NCI-H524 (cell line): Measurements from ENCODE around the gene ITIH4.

Experiments used
- DNase-seq, 2 experiments: peaks; one replicate each; lab custom pipeline; 2025; lab: John Stamatoyannopoulos, UW

Gene ITIH4

GRCh38 chr3:52830535-52831258 lies at the start of gene ITIH4:
Gene ITIH4 (minus strand): TSS chr3:52830672. CDS start chr3:52830642, 30 bp downstream.
- no peak for DNase-seq

DNA sequence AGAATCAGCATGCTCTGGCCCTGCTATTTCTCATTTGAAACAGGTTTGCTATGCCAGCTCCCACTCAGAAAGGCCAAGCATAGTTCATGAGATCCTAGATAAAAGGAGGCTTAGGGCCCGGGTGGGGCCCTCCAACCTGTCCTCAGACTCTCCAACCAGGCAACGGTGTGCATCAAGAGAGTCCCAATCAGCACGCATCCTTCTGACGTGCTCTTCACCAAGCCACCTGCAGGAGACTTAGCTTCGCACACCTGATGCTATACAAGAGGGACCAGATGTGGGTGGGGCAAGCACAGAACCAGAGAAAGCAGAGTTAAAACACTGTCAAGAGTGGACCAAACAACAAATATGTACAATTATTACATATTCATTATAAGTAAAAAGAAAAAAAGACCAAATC lies 49.6 kb upstream of the ITIH4 start:
- DNase-seq = no peak

- no peak for DNase-seq
These were observed 49.1 kb upstream of the ITIH4 start for GRCh38 chr3:52879581-52879980.

DNA sequence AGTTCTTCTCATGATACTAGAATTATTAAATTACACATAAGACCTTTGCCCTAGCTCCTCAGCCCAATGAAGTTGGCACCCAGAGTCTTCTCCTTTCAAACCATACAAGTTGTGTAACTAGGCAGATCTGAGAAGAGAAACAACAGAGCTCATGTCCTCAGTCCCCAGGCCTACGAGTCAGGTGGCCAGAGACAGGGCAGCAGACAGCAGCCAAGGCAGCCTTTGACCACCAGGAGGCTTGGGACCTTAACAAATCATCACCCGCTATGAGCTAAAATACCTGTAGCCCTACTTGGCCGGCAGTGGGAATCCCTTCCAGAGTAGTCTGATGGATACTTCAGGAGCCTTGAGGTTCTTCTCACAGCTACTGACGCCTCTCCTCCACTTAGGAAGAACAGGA lies 48.6 kb upstream of the ITIH4 start:
- DNase-seq = no peak

DNA sequence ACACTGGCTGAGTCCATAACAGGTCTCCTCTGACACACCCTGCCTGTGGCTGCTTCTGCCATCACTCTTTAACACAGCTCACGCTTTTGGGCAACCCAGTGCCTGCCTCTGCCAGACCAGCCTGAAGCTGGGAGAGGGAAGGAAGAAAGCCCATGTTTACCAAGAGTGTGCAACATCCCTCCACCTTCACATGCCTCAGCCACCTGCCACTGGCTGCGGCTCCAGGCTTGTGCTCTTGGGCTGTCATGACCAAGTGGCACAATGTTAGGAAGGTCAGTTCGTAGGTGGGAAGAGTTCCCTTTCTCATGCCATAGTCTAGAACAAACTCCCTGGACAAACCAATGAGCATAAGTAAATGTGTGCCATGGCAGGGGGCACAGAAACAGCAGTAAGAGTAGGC lies 46.6 kb upstream of the ITIH4 start:
- DNase-seq = no peak

GRCh38 chr3:52874864-52875587 lies 44.6 kb upstream of the ITIH4 start:
- no peak for DNase-seq

- DNase-seq = no peak
These were observed 43.8 kb upstream of the ITIH4 start for GRCh38 chr3:52874160-52874701.

DNA sequence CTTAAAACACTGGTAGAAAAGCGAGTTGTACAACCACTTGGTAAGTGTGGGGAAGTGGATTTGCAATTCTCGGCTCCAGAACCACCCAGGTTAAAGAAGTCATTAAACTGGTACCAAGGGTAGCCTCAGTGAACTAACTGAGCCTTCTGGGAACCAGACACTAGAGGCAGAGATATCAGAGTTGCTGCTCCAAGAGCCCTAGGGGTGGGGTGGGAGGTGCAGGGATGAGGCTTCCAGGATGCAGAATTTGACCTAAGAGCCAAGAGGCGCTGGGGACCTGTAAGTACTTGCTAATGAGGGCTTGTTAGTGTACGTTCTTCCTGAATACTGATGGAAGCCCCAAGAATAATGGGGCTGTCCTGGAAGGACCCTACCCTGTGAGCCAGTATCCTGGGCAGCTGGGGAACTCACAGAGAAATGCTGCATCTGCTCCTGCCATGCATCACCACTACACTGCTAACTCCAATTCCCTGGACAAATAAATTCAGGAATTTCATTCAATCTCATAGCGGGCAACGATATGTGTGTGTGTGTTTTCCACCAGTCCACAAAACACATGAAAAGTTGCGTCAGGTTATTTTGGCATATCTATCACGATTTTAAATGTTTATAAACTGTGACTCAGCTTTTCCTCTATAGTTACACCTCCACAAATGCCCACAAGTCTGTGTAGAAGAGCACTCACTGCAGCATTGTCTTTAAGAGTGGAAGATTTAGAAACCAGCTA lies 43.1 kb upstream of the ITIH4 start:
- DNase-seq = no peak

- DNase-seq = no peak
These were observed 41.8 kb upstream of the ITIH4 start for GRCh38 chr3:52872245-52872644.

DNA sequence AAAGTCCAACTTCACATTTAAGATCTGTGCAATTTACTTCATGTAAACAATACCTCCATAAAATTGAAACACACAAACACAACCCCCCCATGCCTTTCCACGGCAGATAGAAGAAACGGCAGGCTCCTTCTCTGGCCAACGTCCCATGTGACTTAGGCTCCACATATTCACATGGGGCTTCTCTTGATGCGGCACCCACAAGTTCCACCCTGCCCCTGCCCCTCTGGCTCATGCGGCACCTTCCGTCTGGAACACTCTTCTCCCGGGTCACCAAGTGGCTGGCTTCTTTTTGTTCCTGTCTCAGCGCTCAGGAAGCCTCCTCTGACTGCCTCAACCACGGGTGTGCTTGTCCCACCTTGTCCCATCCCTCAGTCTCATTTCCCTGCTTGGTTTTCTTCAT lies 41.3 kb upstream of the ITIH4 start:
- DNase-seq = no peak

- no peak for DNase-seq
These were observed 40.0 kb upstream of the ITIH4 start for GRCh38 chr3:52870471-52870870.

DNA sequence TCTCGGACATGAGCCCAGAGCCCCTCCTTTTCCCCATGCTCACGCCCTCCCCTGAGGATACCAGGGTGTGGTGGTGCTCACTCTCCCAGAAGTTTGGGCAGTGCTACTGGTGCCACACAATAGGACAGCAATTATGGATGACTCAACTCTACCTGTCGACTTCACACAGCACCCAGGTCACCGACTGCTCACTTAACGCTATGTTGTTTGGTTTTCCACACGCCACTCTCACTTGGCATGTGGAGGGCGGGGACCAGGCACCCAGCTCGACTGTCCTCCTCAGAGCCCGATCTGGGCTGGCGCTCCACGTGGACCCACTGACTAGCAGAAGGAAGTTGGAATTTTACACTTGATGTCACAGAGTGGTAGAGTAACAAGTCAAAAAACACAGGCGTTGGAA lies 36.0 kb upstream of the ITIH4 start:
- DNase-seq = no peak

DNA sequence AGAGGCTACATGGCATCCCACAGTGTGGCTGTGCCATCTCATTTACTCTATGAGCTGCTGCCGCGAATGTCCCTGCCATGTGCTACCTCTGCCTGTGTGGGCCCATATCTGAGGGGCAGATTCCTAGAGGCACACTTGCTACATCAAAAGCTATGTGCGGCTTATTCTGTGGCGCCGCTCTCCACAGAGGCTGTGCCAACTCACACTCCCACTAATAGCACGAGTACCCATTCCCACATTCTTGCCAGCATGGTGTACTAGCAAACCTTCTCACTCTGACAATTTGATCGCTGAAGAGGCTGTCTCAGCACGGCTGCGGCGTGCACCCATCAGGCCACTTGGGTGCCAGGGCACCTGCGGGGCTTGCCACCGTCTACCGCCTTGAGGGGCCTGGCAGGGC lies 35.5 kb upstream of the ITIH4 start:
- DNase-seq = no peak

GRCh38 chr3:52860424-52860768 lies 29.9 kb upstream of the ITIH4 start:
- DNase-seq = peak in 1 of 2 experiments; percentile 68

DNA sequence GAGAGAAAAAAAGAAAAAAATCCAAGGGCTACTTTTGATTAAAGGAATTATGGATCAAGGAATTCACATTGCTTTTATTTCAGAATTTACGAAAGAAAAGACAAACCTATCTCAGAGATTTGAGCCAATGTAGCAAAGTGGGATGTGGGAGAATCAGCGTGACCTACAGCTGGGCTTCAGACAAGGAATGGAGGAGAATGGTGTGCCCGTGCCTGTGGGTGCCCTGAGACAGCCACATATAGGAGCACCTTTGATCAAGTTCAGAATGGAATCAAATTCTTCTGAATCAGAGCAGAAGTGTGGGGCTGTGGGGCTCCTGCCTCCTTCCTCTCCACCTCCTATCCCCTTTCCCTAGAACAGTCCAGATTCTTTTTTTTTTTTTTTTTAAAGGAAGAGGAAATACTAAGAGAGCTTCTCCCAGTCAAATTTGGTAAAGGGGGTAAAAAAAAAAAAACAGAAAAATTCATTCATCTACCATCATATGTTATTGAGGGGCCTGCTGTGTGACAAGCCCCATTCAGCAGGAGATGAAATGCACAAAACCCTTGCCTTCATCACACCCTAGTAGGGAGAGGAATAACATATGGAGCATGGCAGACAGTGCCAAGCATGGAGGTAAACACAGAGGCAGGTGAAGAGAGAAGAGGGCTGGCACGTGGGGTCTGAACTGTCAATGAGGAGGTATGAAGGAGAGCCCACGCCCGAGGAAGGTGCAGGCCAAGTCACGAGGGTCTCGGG lies 29.4 kb upstream of the ITIH4 start:
- DNase-seq = no peak

- peak; percentile 85 to 96 for DNase-seq
These were observed 27.4 kb upstream of the ITIH4 start for GRCh38 chr3:52857864-52858263.

GRCh38 chr3:52857133-52857532 lies 26.7 kb upstream of the ITIH4 start:
- DNase-seq = no peak

GRCh38 chr3:52856666-52857065 lies 26.2 kb upstream of the ITIH4 start:
- DNase-seq = no peak

- no peak for DNase-seq
These were observed 23.5 kb upstream of the ITIH4 start for GRCh38 chr3:52854013-52854412.

GRCh38 chr3:52852419-52852818 lies 21.9 kb upstream of the ITIH4 start:
- DNase-seq = no peak

- peak in 1 of 2 experiments; percentile 66 for DNase-seq
These were observed 20.9 kb upstream of the ITIH4 start for GRCh38 chr3:52851348-52851747.

DNA sequence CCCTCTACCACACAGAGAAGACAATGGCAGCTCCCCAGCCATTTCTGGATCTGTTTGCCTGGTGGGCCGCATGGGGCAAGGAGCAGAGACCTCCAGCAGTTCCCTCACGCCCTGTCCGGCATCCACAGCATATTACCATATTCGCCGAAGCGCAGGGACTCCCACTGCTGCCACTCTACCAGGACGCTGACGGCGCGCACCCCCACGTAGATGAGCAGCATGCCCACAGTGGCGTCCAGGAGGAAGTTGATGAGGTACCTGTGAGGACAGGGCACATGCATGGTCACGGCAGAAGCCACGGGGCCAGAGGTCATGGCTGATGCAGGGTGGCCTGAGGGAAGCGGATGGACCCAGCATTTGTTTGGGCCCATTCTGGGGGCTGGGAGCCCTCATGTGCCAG lies 19.2 kb upstream of the ITIH4 start:
- DNase-seq = no peak
